ENCODE measurements around the gene SRRM2. TPM values are rescaled to one million over a fixed set of nuclear protein-coding genes. Genes with fewer than 3 reads are reported as not detected.
A peak's percentile ranks its signal among the peaks of the same experiment; 100 is the strongest.

The SRRM2 gene
- total RNA-seq, 3 donors from 2014 or later (not counting 1 experiment from before 2014, with no cell fraction given) = 1,131 to 1,162 (median 1,149) TPM

DNA sequence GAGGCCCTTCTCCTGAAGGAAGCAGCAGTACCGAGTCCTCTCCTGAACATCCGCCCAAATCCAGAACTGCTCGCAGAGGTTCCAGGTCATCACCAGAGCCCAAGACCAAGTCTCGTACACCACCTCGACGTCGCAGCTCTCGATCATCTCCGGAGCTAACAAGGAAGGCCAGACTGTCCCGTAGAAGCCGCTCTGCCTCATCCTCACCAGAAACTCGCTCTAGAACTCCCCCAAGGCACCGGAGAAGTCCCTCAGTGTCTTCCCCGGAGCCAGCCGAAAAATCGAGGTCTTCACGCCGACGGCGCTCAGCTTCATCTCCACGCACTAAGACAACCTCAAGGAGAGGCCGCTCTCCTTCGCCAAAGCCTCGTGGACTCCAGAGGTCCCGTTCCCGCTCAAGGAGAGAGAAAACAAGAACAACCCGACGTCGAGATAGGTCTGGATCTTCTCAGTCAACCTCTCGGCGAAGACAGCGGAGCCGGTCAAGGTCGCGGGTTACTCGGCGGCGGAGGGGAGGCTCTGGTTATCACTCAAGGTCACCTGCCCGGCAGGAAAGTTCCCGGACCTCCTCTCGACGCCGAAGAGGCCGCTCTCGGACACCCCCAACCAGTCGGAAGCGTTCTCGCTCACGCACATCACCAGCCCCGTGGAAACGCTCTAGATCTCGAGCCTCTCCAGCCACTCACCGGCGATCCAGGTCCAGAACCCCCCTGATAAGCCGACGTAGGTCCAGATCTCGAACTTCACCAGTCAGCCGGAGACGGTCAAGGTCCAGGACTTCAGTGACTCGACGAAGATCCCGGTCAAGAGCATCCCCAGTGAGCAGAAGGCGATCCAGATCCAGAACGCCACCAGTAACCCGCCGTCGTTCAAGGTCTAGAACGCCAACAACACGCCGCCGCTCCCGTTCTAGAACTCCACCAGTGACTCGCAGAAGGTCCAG lies 13.3 kb downstream of the SRRM2 start:
- peak overlapping the region; percentile 17 for H3K4me3 Mint-ChIP-seq
- H3K9me3 ChIP-seq (ENCODE audit: control insufficient read depth, insufficient read depth, low read length) = no peaks in the 10 kb centered on the region
- peak overlapping the region; percentile 75 to 84 for H3K27ac Mint-ChIP-seq
- intact Hi-C loops (cut with micrococcal nuclease) = no loop called here
- H3K4me3 ChIP-seq (ENCODE audit: low read length) = no peak overlapping the region
- DNase-seq (peak in 1 of 2 donors; percentile 20), ATAC-seq (no peak)
- no peaks in the 10 kb centered on the region for H3K9me3 Mint-ChIP-seq
- TF ChIP-seq, protein P1, sequence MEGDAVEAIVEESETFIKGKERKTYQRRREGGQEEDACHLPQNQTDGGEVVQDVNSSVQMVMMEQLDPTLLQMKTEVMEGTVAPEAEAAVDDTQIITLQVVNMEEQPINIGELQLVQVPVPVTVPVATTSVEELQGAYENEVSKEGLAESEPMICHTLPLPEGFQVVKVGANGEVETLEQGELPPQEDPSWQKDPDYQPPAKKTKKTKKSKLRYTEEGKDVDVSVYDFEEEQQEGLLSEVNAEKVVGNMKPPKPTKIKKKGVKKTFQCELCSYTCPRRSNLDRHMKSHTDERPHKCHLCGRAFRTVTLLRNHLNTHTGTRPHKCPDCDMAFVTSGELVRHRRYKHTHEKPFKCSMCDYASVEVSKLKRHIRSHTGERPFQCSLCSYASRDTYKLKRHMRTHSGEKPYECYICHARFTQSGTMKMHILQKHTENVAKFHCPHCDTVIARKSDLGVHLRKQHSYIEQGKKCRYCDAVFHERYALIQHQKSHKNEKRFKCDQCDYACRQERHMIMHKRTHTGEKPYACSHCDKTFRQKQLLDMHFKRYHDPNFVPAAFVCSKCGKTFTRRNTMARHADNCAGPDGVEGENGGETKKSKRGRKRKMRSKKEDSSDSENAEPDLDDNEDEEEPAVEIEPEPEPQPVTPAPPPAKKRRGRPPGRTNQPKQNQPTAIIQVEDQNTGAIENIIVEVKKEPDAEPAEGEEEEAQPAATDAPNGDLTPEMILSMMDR (IDR thresholded peaks at IDR 0.05) = no peak
- H3K4me1 Mint-ChIP-seq = peaks cover 30 to 51% of the 10 kb centered on the region in 2 donors
- no peak overlapping the region for H3K27ac ChIP-seq (ENCODE audit: low read length)
- peaks cover 27% of the 10 kb centered on the region for H3K36me3 Mint-ChIP-seq
- 98% methylated on average over 73 of the region's 73 CpGs for WGBS (ENCODE audit: insufficient coverage)
- peaks cover 100% of the 10 kb centered on the region for H3K36me3 ChIP-seq (ENCODE audit: control insufficient read depth, insufficient read depth, low read length)
- H3K27me3 Mint-ChIP-seq (ENCODE audit: low read depth in 2 of 2) = no peaks in the 10 kb centered on the region
- no peaks in the 10 kb centered on the region for H3K27me3 ChIP-seq (ENCODE audit: control insufficient read depth, insufficient read depth, low read length)
- H3K4me1 ChIP-seq (ENCODE audit: control insufficient read depth, insufficient read depth, low read length) = peaks cover 14% of the 10 kb centered on the region

GRCh38 chr16:2766430-2767139 lies 14.1 kb downstream of the SRRM2 start:
- H3K36me3 ChIP-seq (ENCODE audit: control insufficient read depth, insufficient read depth, low read length) = peaks cover 99% of the 10 kb centered on the region
- no peak overlapping the region for H3K27ac ChIP-seq (ENCODE audit: low read length)
- DNase-seq (peak in 1 of 2 donors; percentile 19), ATAC-seq (no peak)
- Mint-ChIP-seq H3K36me3 (peaks cover 19% of the 10 kb centered on the region), H3K4me3 (peak overlapping the region; percentile 55), H3K4me1 (peaks cover 24 to 47% of the 10 kb centered on the region in 2 donors), H3K27me3 (ENCODE audit: low read depth in 2 of 2) (no peaks in the 10 kb centered on the region), H3K9me3 (no peaks in the 10 kb centered on the region), H3K27ac (peak overlapping the region; percentile 75 to 84)
- no peaks in the 10 kb centered on the region for H3K9me3 ChIP-seq (ENCODE audit: control insufficient read depth, insufficient read depth, low read length)
- 98% methylated on average over 44 of the region's 44 CpGs for WGBS (ENCODE audit: insufficient coverage)
- intact Hi-C loops (cut with micrococcal nuclease) = no loop called here
- TF ChIP-seq, protein P1 (IDR thresholded peaks at IDR 0.05) = no peak
- H3K4me1 ChIP-seq (ENCODE audit: control insufficient read depth, insufficient read depth, low read length) = peaks cover 15% of the 10 kb centered on the region
- no peaks in the 10 kb centered on the region for H3K27me3 ChIP-seq (ENCODE audit: control insufficient read depth, insufficient read depth, low read length)
- H3K4me3 ChIP-seq (ENCODE audit: low read length) = no peak overlapping the region

DNA sequence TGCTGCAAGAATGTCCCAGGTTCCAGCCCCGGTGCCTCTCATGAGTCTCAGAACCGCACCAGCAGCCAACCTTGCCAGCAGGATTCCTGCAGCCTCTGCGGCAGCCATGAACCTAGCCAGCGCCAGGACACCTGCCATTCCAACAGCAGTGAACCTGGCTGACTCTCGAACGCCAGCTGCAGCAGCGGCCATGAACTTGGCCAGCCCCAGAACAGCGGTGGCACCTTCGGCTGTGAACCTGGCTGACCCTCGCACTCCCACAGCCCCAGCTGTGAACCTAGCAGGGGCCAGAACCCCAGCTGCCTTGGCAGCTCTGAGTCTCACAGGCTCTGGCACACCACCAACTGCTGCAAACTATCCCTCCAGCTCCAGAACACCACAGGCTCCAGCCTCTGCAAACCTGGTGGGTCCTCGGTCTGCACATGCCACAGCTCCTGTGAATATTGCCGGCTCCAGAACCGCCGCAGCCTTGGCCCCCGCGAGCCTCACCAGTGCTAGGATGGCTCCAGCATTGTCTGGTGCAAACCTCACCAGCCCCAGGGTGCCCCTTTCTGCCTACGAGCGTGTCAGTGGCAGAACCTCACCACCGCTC lies 14.8 kb downstream of the SRRM2 start:
- H3K27ac Mint-ChIP-seq = peak overlapping the region; percentile 75 to 84
- H3K9me3 ChIP-seq (ENCODE audit: control insufficient read depth, insufficient read depth, low read length) = no peaks in the 10 kb centered on the region
- no peaks in the 10 kb centered on the region for H3K27me3 Mint-ChIP-seq (ENCODE audit: low read depth in 2 of 2)
- H3K4me1 ChIP-seq (ENCODE audit: control insufficient read depth, insufficient read depth, low read length) = peaks cover 15% of the 10 kb centered on the region
- peaks cover 27 to 48% of the 10 kb centered on the region in 2 donors for H3K4me1 Mint-ChIP-seq
- no peak overlapping the region for H3K4me3 ChIP-seq (ENCODE audit: low read length)
- intact Hi-C loops (cut with micrococcal nuclease) = no loop called here
- H3K4me3 Mint-ChIP-seq = no peak overlapping the region
- TF ChIP-seq, protein P1 (IDR thresholded peaks at IDR 0.05) = no peak
- peaks cover 99% of the 10 kb centered on the region for H3K36me3 ChIP-seq (ENCODE audit: control insufficient read depth, insufficient read depth, low read length)
- ATAC-seq (no peak), DNase-seq (no peak)
- H3K27me3 ChIP-seq (ENCODE audit: control insufficient read depth, insufficient read depth, low read length) = no peaks in the 10 kb centered on the region
- H3K36me3 Mint-ChIP-seq = peaks cover 18% of the 10 kb centered on the region
- 97% methylated on average over 19 of the region's 19 CpGs for WGBS (ENCODE audit: insufficient coverage)
- no peaks in the 10 kb centered on the region for H3K9me3 Mint-ChIP-seq
- H3K27ac ChIP-seq (ENCODE audit: low read length) = no peak overlapping the region
